Mammary epithelial cell (primary cell): Measurements from ENCODE around the gene FIGNL2.

Source experiments
- EZH2 ChIP-seq: IDR thresholded peaks from 2 replicates; pipeline ENCODE4 v1.6.1; 2012; ENCODE audit warnings: low read length, inconsistent platforms, borderline replicate concordance
- TF ChIP-seq, protein P1 (sequence below), 2 donors: IDR thresholded peaks in 1 of 2; conservative IDR thresholded peaks in 1 of 2; 2 replicates each; pipeline ENCODE4 v1.5.1; 2011 to 2012; ENCODE audit warnings: inconsistent platforms in 2 of 2, low read length in 2 of 2, mild to moderate bottlenecking in 2 of 2, control low read depth in 1 of 2, low read depth in 1 of 2; ENCODE audit not compliant: insufficient read depth in 1 of 2; ENCODE audit errors: extremely low read depth in 1 of 2

DNA sequence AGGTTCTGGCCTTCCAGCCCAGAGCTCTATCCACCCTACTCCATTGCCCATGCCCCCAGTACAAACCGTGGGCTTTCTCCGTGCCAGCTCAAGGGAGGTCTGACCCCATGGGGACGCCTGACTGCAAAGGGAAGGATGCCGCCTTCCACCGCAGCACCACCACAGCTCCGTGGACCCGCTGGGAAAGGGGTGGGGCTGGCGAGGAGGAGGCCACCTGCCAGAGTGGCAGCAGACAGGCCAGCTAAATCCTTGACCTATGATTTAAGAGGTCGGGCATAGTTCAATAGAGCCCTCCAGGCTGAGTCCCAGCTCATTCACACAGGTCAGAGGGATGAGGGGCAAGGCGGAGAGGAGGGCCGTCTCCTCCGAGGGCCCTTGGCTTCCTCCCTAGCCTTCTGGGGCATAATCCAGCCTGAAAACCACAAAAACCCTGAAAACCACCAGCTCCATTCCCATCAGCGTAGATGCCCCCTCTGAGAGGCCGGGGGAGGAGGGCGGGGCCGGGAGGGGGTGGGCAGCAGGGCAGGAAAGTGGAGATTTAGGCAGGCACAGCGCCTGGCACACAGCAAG lies 14.9 kb upstream of the FIGNL2 start:
- TF ChIP-seq, protein P1, sequence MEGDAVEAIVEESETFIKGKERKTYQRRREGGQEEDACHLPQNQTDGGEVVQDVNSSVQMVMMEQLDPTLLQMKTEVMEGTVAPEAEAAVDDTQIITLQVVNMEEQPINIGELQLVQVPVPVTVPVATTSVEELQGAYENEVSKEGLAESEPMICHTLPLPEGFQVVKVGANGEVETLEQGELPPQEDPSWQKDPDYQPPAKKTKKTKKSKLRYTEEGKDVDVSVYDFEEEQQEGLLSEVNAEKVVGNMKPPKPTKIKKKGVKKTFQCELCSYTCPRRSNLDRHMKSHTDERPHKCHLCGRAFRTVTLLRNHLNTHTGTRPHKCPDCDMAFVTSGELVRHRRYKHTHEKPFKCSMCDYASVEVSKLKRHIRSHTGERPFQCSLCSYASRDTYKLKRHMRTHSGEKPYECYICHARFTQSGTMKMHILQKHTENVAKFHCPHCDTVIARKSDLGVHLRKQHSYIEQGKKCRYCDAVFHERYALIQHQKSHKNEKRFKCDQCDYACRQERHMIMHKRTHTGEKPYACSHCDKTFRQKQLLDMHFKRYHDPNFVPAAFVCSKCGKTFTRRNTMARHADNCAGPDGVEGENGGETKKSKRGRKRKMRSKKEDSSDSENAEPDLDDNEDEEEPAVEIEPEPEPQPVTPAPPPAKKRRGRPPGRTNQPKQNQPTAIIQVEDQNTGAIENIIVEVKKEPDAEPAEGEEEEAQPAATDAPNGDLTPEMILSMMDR (conservative IDR thresholded peaks at IDR 0.05 in 1 of 2, IDR thresholded peaks at IDR 0.05 in 1 of 2; ENCODE audit: extremely low read depth in 1 of 2, insufficient read depth in 1 of 2, low read depth in 1 of 2, low read length in 2 of 2): no peak
- peak; percentile 32 for TF ChIP-seq EZH2
